ENCODE results near the gene ADGRG3.
A peak's percentile ranks its signal among the peaks of the same experiment; 100 is the strongest.
"Not testable (repeated sequence)": the region's sequence is repeated elsewhere in the genome, so short reads cannot be mapped to it uniquely, and the experiment has no call there.

ADGRG3 gene

GRCh38 chr16:57699481-57699880, 31.4 kb downstream of the ADGRG3 start:
- DNase-seq: no peak

- DNase-seq: no peak
Observed at GRCh38 chr16:57699899-57700298, 31.8 kb downstream of the ADGRG3 start.

- DNase-seq: no peak
Observed at GRCh38 chr16:57700781-57701551, 32.9 kb downstream of the ADGRG3 start.

- no peak for DNase-seq
Observed at GRCh38 chr16:57701759-57702371, 33.8 kb downstream of the ADGRG3 start.

- no peak for DNase-seq
Observed at GRCh38 chr16:57703416-57704010, 35.4 kb downstream of the ADGRG3 start.

GRCh38 chr16:57704011-57704904, 36.2 kb downstream of the ADGRG3 start:
- DNase-seq: no peak

- DNase-seq: no peak
Observed at GRCh38 chr16:57704905-57705852, 37.1 kb downstream of the ADGRG3 start.

- DNase-seq: no peak
Observed at GRCh38 chr16:57706717-57707116, 38.6 kb downstream of the ADGRG3 start.

GRCh38 chr16:57707331-57707730, 39.2 kb downstream of the ADGRG3 start:
- no peak for DNase-seq

- no peak for DNase-seq
Observed at GRCh38 chr16:57708168-57708567, 40.1 kb downstream of the ADGRG3 start.

- DNase-seq: no peak
Observed at GRCh38 chr16:57709663-57710062, 41.6 kb downstream of the ADGRG3 start.

GRCh38 chr16:57711346-57711745, 43.2 kb downstream of the ADGRG3 start:
- DNase-seq: no peak

- no peak for DNase-seq
Observed at GRCh38 chr16:57711993-57712392, 43.9 kb downstream of the ADGRG3 start.

GRCh38 chr16:57712569-57712968, 44.5 kb downstream of the ADGRG3 start:
- DNase-seq: not testable (repeated sequence)

- no peak for DNase-seq
Observed at GRCh38 chr16:57713596-57713995, 45.5 kb downstream of the ADGRG3 start.

GRCh38 chr16:57714047-57714446, 45.9 kb downstream of the ADGRG3 start:
- DNase-seq: no peak

- peak; percentile 74 for DNase-seq
Observed at GRCh38 chr16:57720142-57720575, 52.1 kb downstream of the ADGRG3 start.

GRCh38 chr16:57721356-57722209, 53.5 kb downstream of the ADGRG3 start:
- DNase-seq: no peak

- DNase-seq: no peak
Observed at GRCh38 chr16:57722210-57722499, 54.0 kb downstream of the ADGRG3 start.

GRCh38 chr16:57722651-57723050, 54.5 kb downstream of the ADGRG3 start:
- no peak for DNase-seq

GRCh38 chr16:57723170-57723569, 55.1 kb downstream of the ADGRG3 start:
- peak; percentile 13 for DNase-seq
